Measurements from ENCODE around the gene RFX7. TPM values are rescaled to one million over a fixed set of nuclear protein-coding genes. Genes with fewer than 3 reads are reported as not detected.

The RFX7 gene
- total and polyA plus RNA-seq, 4 donors, result 1.0 to 22.1 (median 9.7) TPM

DNA sequence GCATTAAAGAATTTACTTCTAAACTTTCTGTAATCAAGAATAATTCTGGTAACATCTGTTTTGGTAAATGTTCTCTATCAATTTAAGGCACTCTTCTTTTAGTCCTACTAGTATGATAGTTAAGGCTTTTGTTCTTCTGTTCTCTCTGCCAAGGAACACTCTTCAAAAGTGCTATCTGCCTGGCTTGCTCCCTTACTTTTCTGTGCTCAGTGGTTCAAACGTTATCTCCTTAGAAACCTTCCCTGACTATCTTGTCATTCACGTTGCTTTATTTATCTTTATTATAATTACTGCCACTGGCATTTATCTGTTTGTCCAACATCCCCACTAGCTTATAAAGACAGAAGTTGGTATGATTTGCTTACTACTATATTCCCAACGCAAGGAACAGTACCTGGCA, 59.2 kb downstream of the RFX7 start:
- no peak for DNase-seq
- WGBS, 2 donors, result 91 to 93% methylated on average over 3 of the region's 3 CpGs
- Histone ChIP-seq H3K27me3 (ENCODE audit: control insufficient read depth in 1 of 2, insufficient read depth in 2 of 2, low read length in 1 of 2) (no peaks in the 10 kb centered on the region), H3K4me3 (ENCODE audit: low read length in 2 of 2) (no peak overlapping the region), H3K9me3 (ENCODE audit: control insufficient read depth, low read length) (no peaks in the 10 kb centered on the region), H3K36me3 (ENCODE audit: control insufficient read depth in 1 of 2, insufficient read depth in 2 of 2, low read length in 1 of 2) (no peaks in the 10 kb centered on the region), H3K4me1 (ENCODE audit: control insufficient read depth in 1 of 2, insufficient read depth in 2 of 2, low read length in 2 of 2) (no peaks in the 10 kb centered on the region), H3K27ac (ENCODE audit: low read depth in 1 of 2, low read length in 2 of 2) (no peak overlapping the region)
- intact Hi-C loops (cut with DNase I), result no loop called here
- ATAC-seq (ENCODE audit: low FRiP score), result no peak

DNA sequence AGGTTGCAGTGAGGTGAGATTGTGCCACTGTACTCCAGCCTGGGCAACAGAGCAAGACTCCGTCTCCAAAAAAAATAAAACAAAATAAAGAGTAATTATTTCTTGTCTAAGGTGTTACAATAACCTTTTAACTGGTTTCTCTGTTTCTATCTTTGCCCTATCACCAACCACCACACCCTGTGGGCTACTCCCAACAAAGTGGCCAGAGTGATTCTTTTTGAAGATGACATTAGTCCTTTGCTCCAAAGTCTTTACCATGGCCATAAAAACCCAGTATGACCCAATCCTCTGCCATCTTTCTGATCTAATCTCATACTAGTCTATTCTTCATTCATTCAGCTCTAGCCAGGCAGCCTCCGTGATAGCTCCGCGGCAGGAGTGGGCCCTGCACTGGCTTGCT, 62.8 kb downstream of the RFX7 start:
- 95% methylated on average over 4 of the region's 4 CpGs for WGBS, 2 donors
- ATAC-seq (ENCODE audit: low FRiP score) (no peak), DNase-seq (no peak)
- intact Hi-C loops (cut with DNase I), result no loop called here
- Histone ChIP-seq H3K36me3 (ENCODE audit: control insufficient read depth in 1 of 2, insufficient read depth in 2 of 2, low read length in 1 of 2) (no peaks in the 10 kb centered on the region), H3K9me3 (ENCODE audit: control insufficient read depth, low read length) (no peaks in the 10 kb centered on the region), H3K27ac (ENCODE audit: low read depth in 1 of 2, low read length in 2 of 2) (no peak overlapping the region), H3K4me1 (ENCODE audit: control insufficient read depth in 1 of 2, insufficient read depth in 2 of 2, low read length in 2 of 2) (no peaks in the 10 kb centered on the region), H3K4me3 (ENCODE audit: low read length in 2 of 2) (no peak overlapping the region), H3K27me3 (ENCODE audit: control insufficient read depth in 1 of 2, insufficient read depth in 2 of 2, low read length in 1 of 2) (no peaks in the 10 kb centered on the region)

DNA sequence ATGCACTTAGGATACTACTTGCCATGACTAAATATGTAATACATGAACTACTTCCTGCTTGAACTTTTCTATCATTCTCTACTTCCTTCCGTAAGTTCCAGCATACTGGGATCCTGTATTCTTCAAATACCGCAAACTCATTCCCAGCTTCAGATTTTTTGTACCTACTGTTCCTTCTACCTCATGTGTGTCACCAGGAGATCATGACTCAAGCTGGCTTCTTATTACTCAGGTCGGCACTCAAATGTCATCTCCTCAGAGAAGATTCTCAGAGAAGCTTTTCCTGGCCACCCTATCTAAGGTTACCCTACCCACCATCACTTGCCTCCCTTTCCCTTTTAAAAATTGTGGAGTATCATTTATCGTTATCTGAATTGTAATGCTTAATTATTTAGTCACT, 66.7 kb downstream of the RFX7 start:
- Histone ChIP-seq H3K27me3 (ENCODE audit: control insufficient read depth in 1 of 2, insufficient read depth in 2 of 2, low read length in 1 of 2) (no peaks in the 10 kb centered on the region), H3K4me1 (ENCODE audit: control insufficient read depth in 1 of 2, insufficient read depth in 2 of 2, low read length in 2 of 2) (no peaks in the 10 kb centered on the region), H3K4me3 (ENCODE audit: low read length in 2 of 2) (no peak overlapping the region), H3K9me3 (ENCODE audit: control insufficient read depth, low read length) (no peaks in the 10 kb centered on the region), H3K36me3 (ENCODE audit: control insufficient read depth in 1 of 2, insufficient read depth in 2 of 2, low read length in 1 of 2) (no peaks in the 10 kb centered on the region), H3K27ac (ENCODE audit: low read depth in 1 of 2, low read length in 2 of 2) (no peak overlapping the region)
- DNase-seq (no peak), ATAC-seq (ENCODE audit: low FRiP score) (no peak)
- intact Hi-C loops (cut with DNase I), result no loop called here
- WGBS, 2 donors, result 97 to 98% methylated on average over 4 of the region's 4 CpGs

DNA sequence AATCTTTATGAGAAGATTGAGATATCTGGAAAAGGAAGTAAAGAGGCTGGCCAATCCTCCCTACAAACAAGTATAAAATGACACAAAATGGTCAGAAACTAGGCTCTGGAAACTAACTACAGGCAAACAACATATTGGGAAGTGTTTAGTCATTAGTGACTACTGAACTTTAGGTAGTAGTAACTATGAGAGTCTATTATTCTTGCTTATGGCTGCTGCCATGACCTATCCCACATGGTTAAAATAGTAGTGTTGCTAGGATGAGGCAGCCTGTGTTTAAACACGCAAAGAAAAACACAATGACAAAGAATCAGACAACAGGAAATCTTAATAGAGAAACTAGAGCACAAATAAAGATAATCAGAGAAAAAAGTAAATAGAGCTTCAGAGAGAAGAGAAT, 67.9 kb downstream of the RFX7 start:
- 90 to 94% methylated on average over 1 of the region's 1 CpG for WGBS, 2 donors
- H3K27ac ChIP-seq (ENCODE audit: low read depth in 1 of 2, low read length in 2 of 2), result no peak overlapping the region
- H3K9me3 ChIP-seq (ENCODE audit: control insufficient read depth, low read length), result no peaks in the 10 kb centered on the region
- DNase-seq (no peak), ATAC-seq (ENCODE audit: low FRiP score) (no peak)
- H3K4me1 ChIP-seq (ENCODE audit: control insufficient read depth in 1 of 2, insufficient read depth in 2 of 2, low read length in 2 of 2), result peaks cover 0 to 2% of the 10 kb centered on the region in 2 donors
- intact Hi-C loops (cut with DNase I), result no loop called here
- H3K4me3 ChIP-seq (ENCODE audit: low read length in 2 of 2), result no peak overlapping the region
- no peaks in the 10 kb centered on the region for H3K27me3 ChIP-seq (ENCODE audit: control insufficient read depth in 1 of 2, insufficient read depth in 2 of 2, low read length in 1 of 2)
- no peaks in the 10 kb centered on the region for H3K36me3 ChIP-seq (ENCODE audit: control insufficient read depth in 1 of 2, insufficient read depth in 2 of 2, low read length in 1 of 2)

DNA sequence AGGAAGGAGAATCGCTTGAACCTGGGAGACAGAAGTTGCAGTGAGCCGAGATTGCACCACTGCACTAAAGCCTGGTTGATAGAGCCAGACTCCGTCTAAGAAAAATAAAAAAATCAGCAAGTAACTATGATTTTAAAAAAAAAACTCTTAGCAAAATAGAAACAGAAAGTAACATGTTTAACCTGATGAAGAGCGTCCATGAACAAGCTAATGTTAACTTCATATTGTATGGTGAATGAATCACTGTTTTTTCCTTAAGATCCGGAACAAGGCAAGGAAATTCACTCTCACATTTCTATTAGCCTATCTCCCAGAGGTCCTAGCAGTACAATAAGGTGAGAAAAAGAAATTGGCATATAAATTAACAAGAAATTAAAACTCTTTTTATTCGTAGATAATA, 69.0 kb downstream of the RFX7 start:
- H3K9me3 ChIP-seq (ENCODE audit: control insufficient read depth, low read length), result no peaks in the 10 kb centered on the region
- no peak overlapping the region for H3K4me3 ChIP-seq (ENCODE audit: low read length in 2 of 2)
- intact Hi-C loops (cut with DNase I), result no loop called here
- no peaks in the 10 kb centered on the region for H3K27me3 ChIP-seq (ENCODE audit: control insufficient read depth in 1 of 2, insufficient read depth in 2 of 2, low read length in 1 of 2)
- DNase-seq, result no peak
- H3K4me1 ChIP-seq (ENCODE audit: control insufficient read depth in 1 of 2, insufficient read depth in 2 of 2, low read length in 2 of 2), result peaks cover 0 to 2% of the 10 kb centered on the region in 2 donors
- H3K27ac ChIP-seq (ENCODE audit: low read depth in 1 of 2, low read length in 2 of 2), result no peak overlapping the region
- WGBS, 2 donors, result 92 to 95% methylated on average over 6 of the region's 6 CpGs
- no peak for ATAC-seq (ENCODE audit: low FRiP score)
- H3K36me3 ChIP-seq (ENCODE audit: control insufficient read depth in 1 of 2, insufficient read depth in 2 of 2, low read length in 1 of 2), result no peaks in the 10 kb centered on the region

DNA sequence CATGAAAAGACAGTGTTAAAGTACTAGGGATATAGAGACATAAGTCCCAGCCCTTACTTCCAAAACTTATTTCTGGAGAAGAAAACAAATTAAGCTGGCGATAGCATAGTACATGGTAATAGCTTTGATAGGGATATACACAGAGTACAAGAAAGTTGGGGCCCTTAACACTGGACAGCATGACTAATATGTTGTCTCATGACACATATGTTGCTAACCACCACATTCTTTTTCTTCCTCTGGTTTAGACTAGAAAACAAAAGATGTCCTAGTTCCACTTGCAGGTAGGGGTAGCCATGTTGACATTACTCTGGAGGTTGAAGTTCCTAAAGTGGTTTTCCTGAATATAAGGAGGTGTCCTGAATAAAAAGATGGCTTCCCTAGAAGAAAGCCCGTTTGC, 75.3 kb downstream of the RFX7 start:
- Histone ChIP-seq H3K4me3 (ENCODE audit: low read length in 2 of 2) (no peak overlapping the region), H3K4me1 (ENCODE audit: control insufficient read depth in 1 of 2, insufficient read depth in 2 of 2, low read length in 2 of 2) (peaks cover 0 to 7% of the 10 kb centered on the region in 2 donors), H3K9me3 (ENCODE audit: control insufficient read depth, low read length) (no peaks in the 10 kb centered on the region), H3K27me3 (ENCODE audit: control insufficient read depth in 1 of 2, insufficient read depth in 2 of 2, low read length in 1 of 2) (no peaks in the 10 kb centered on the region), H3K27ac (ENCODE audit: low read depth in 1 of 2, low read length in 2 of 2) (no peak overlapping the region), H3K36me3 (ENCODE audit: control insufficient read depth in 1 of 2, insufficient read depth in 2 of 2, low read length in 1 of 2) (no peaks in the 10 kb centered on the region)
- intact Hi-C loops (cut with DNase I), result no loop called here
- ATAC-seq (ENCODE audit: low FRiP score), result no peak
- WGBS, 2 donors, result 83 to 95% methylated on average over 2 of the region's 2 CpGs
- DNase-seq, result no peak

DNA sequence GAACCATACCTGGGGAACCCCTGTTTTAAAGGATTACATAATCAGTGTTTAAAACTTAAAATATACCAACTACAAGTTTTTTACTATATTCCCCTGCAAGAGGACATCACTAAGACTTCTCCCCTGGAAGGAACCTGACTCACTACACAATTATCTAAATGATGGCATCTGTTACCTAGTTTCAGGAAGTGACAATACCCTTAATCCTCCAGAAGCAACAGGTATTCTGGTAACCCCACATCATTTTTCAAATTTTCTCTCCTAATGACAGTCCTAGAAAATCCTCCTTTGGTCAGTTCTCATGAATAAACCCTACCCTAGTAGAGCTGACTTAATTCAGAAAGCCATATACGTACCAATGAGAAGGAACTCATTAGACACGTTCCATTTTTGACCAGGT, 78.4 kb downstream of the RFX7 start:
- peaks cover 0 to 5% of the 10 kb centered on the region in 2 donors for H3K4me1 ChIP-seq (ENCODE audit: control insufficient read depth in 1 of 2, insufficient read depth in 2 of 2, low read length in 2 of 2)
- no peak for DNase-seq
- H3K36me3 ChIP-seq (ENCODE audit: control insufficient read depth in 1 of 2, insufficient read depth in 2 of 2, low read length in 1 of 2), result no peaks in the 10 kb centered on the region
- H3K27ac ChIP-seq (ENCODE audit: low read depth in 1 of 2, low read length in 2 of 2), result no peak overlapping the region
- WGBS, 2 donors, result 96 to 98% methylated on average over 2 of the region's 2 CpGs
- no peaks in the 10 kb centered on the region for H3K9me3 ChIP-seq (ENCODE audit: control insufficient read depth, low read length)
- ATAC-seq (ENCODE audit: low FRiP score), result no peak
- no peak overlapping the region for H3K4me3 ChIP-seq (ENCODE audit: low read length in 2 of 2)
- intact Hi-C loops (cut with DNase I), result no loop called here
- no peaks in the 10 kb centered on the region for H3K27me3 ChIP-seq (ENCODE audit: control insufficient read depth in 1 of 2, insufficient read depth in 2 of 2, low read length in 1 of 2)

DNA sequence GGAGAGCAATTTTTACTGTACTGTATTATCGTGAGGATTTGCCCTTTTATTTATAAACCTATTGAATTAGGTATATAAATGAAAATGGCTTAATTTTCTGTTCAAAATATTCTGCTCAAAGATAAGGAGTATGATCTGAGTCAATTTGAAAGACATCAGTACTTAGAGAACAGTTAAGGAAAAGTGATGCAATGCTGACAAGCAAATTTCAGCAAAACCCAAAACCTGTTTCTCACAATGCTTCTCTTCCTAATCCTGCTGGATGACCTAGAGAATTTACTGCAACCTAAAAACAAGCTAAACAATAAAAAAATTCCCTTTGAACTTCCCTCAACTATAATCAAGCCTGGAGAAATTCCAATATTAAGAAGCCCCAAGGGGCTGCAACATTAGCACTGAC, 82.7 kb downstream of the RFX7 start:
- 69 to 75% methylated on average over 1 of the region's 1 CpG for WGBS, 2 donors
- no peaks in the 10 kb centered on the region for H3K27me3 ChIP-seq (ENCODE audit: control insufficient read depth in 1 of 2, insufficient read depth in 2 of 2, low read length in 1 of 2)
- DNase-seq (no peak), ATAC-seq (ENCODE audit: low FRiP score) (no peak)
- H3K4me3 ChIP-seq (ENCODE audit: low read length in 2 of 2), result no peak overlapping the region
- no peaks in the 10 kb centered on the region for H3K9me3 ChIP-seq (ENCODE audit: control insufficient read depth, low read length)
- H3K36me3 ChIP-seq (ENCODE audit: control insufficient read depth in 1 of 2, insufficient read depth in 2 of 2, low read length in 1 of 2), result no peaks in the 10 kb centered on the region
- intact Hi-C loops (cut with DNase I), result no loop called here
- no peak overlapping the region for H3K27ac ChIP-seq (ENCODE audit: low read depth in 1 of 2, low read length in 2 of 2)
- H3K4me1 ChIP-seq (ENCODE audit: control insufficient read depth in 1 of 2, insufficient read depth in 2 of 2, low read length in 2 of 2), result peaks cover 0 to 3% of the 10 kb centered on the region in 2 donors

DNA sequence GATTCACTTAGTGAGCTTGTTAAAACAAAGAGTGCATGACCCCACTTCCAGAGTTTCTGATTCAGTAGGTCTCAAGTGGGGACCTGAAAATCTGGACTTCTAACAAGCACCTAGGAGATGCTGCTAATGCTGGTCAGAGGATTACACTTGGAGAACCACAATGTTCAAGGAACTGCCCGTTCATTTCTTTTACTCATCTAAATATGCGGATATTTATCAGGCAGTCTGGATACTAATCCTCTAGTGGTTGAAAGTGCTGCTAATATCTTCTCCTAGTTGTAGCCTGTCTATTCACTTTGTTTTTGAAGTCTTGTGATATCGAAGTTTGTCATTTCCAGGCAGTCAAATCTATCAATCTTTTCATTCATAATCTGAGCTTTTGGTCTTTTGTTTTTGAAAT, 86.8 kb downstream of the RFX7 start:
- Histone ChIP-seq H3K4me3 (ENCODE audit: low read length in 2 of 2) (no peak overlapping the region), H3K4me1 (ENCODE audit: control insufficient read depth in 1 of 2, insufficient read depth in 2 of 2, low read length in 2 of 2) (no peaks in the 10 kb centered on the region), H3K27ac (ENCODE audit: low read depth in 1 of 2, low read length in 2 of 2) (no peak overlapping the region), H3K27me3 (ENCODE audit: control insufficient read depth in 1 of 2, insufficient read depth in 2 of 2, low read length in 1 of 2) (no peaks in the 10 kb centered on the region), H3K36me3 (ENCODE audit: control insufficient read depth in 1 of 2, insufficient read depth in 2 of 2, low read length in 1 of 2) (no peaks in the 10 kb centered on the region), H3K9me3 (ENCODE audit: control insufficient read depth, low read length) (no peaks in the 10 kb centered on the region)
- WGBS, 2 donors, result 82 to 88% methylated on average over 3 of the region's 3 CpGs
- intact Hi-C loops (cut with DNase I), result no loop called here
- ATAC-seq (ENCODE audit: low FRiP score) (no peak), DNase-seq (no peak)
